ENCODE results near the gene C2CD4D.

Gene C2CD4D

DNA sequence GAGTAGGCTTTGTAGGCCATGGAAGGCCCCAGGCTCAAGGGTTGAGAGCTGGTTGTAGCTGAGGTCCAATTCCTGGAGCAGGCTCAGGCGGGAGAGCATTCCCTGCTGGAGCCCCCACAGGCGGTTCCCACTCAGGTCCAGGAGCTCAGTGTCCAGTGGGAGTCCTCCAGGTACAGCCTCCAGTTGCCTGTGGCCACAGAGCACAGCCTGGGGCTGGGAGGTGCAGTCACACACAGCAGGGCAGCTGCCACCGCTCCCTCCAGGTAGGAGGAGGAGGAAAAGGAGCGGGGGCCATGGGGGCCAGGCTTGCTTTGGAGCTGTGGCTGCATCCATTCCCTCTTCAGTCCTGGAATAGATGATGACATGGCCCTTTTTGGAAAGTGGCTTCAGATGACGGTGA is 37.2 kb downstream of the C2CD4D start:
- ChIA-PET CTCF (interaction anchor here (0.6 kb wide), 2 partner anchors 34 to 291 kb away, joined by 3 to 4 read pairs; partner anchors contain the start of gene CGN), POLR2A (no interaction called here)
- H3K9me3 ChIP-seq (ENCODE audit: control insufficient read depth, insufficient read depth, low read depth, low read length), result no peaks in the 10 kb centered on the region
- no peaks in the 10 kb centered on the region for H3K4me1 ChIP-seq (ENCODE audit: control insufficient read depth, insufficient read depth, low read length)
- H3K4me3 ChIP-seq (ENCODE audit: low read depth, low read length), result no peak overlapping the region
- no peak overlapping the region for H3K27ac ChIP-seq (ENCODE audit: extremely low read depth, low read depth, low read length)
- no peaks in the 10 kb centered on the region for H3K36me3 ChIP-seq (ENCODE audit: control insufficient read depth in 2 of 2, insufficient read depth in 1 of 2, low read length in 2 of 2)
- TF ChIP-seq ZNF843 (tag by site-specific recombination; IDR thresholded peaks at IDR 0.05) (no peak), ZNF664 (tag by site-specific recombination; IDR thresholded peaks at IDR 0.05) (no peak), ZNF561 (tag by site-specific recombination; IDR thresholded peaks at IDR 0.05; ENCODE audit: borderline replicate concordance) (no peak), ZNF837 (tag by site-specific recombination; IDR thresholded peaks at IDR 0.05) (no peak), ZNF311 (tag by site-specific recombination; IDR thresholded peaks at IDR 0.05; ENCODE audit: borderline replicate concordance) (no peak), ZNF175 (tag by site-specific recombination; IDR thresholded peaks at IDR 0.05) (no peak), ZNF548 (tag by site-specific recombination; IDR thresholded peaks at IDR 0.05) (no peak), ZSCAN23 (tag by site-specific recombination; IDR thresholded peaks at IDR 0.05) (no peak), MZF1 (tag by site-specific recombination; IDR thresholded peaks at IDR 0.05; ENCODE audit: borderline replicate concordance) (no peak), ZSCAN16 (tag by site-specific recombination; IDR thresholded peaks at IDR 0.05) (no peak)
- TF ChIP-seq, protein P1, sequence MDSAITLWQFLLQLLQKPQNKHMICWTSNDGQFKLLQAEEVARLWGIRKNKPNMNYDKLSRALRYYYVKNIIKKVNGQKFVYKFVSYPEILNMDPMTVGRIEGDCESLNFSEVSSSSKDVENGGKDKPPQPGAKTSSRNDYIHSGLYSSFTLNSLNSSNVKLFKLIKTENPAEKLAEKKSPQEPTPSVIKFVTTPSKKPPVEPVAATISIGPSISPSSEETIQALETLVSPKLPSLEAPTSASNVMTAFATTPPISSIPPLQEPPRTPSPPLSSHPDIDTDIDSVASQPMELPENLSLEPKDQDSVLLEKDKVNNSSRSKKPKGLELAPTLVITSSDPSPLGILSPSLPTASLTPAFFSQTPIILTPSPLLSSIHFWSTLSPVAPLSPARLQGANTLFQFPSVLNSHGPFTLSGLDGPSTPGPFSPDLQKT (IDR thresholded peaks at IDR 0.05; ENCODE audit: borderline replicate concordance, low read depth, low read length), result no peak
- TF ChIP-seq, protein P2, sequence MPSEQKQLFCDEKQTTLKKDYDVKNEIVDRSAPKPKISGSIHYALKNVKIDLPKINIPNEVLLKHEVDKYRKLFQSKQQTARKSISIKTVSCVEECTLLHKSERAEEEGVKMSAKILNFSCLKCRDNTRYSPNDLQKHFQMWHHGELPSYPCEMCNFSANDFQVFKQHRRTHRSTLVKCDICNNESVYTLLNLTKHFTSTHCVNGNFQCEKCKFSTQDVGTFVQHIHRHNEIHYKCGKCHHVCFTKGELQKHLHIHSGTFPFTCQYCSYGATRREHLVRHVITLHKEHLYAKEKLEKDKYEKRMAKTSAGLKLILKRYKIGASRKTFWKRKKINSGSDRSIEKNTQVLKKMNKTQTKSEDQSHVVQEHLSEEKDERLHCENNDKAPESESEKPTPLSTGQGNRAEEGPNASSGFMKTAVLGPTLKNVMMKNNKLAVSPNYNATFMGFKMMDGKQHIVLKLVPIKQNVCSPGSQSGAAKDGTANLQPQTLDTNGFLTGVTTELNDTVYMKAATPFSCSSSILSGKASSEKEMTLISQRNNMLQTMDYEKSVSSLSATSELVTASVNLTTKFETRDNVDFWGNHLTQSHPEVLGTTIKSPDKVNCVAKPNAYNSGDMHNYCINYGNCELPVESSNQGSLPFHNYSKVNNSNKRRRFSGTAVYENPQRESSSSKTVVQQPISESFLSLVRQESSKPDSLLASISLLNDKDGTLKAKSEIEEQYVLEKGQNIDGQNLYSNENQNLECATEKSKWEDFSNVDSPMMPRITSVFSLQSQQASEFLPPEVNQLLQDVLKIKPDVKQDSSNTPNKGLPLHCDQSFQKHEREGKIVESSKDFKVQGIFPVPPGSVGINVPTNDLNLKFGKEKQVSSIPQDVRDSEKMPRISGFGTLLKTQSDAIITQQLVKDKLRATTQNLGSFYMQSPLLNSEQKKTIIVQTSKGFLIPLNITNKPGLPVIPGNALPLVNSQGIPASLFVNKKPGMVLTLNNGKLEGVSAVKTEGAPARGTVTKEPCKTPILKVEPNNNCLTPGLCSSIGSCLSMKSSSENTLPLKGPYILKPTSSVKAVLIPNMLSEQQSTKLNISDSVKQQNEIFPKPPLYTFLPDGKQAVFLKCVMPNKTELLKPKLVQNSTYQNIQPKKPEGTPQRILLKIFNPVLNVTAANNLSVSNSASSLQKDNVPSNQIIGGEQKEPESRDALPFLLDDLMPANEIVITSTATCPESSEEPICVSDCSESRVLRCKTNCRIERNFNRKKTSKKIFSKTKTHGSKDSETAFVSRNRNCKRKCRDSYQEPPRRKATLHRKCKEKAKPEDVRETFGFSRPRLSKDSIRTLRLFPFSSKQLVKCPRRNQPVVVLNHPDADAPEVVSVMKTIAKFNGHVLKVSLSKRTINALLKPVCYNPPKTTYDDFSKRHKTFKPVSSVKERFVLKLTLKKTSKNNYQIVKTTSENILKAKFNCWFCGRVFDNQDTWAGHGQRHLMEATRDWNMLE (tag by site-specific recombination; conservative IDR thresholded peaks at IDR 0.05; ENCODE audit: low read depth), result no peak

GRCh38 chr1:151801846-151802245 is 37.8 kb downstream of the C2CD4D start:
- H3K27ac ChIP-seq (ENCODE audit: extremely low read depth, low read depth, low read length), result no peak overlapping the region
- H3K4me3 ChIP-seq (ENCODE audit: low read depth, low read length), result no peak overlapping the region
- H3K4me1 ChIP-seq (ENCODE audit: control insufficient read depth, insufficient read depth, low read length), result no peaks in the 10 kb centered on the region
- H3K9me3 ChIP-seq (ENCODE audit: control insufficient read depth, insufficient read depth, low read depth, low read length), result no peaks in the 10 kb centered on the region
- POLR2A ChIA-PET, result no interaction called here
- TF ChIP-seq ZNF18 (tag by site-specific recombination; IDR thresholded peaks at IDR 0.05) (no peak), ZNF266 (tag by site-specific recombination; IDR thresholded peaks at IDR 0.05; ENCODE audit: low read depth) (no peak), ZNF701 (tag by site-specific recombination; IDR thresholded peaks at IDR 0.05) (no peak), ZNF350 (tag by site-specific recombination; IDR thresholded peaks at IDR 0.05) (no peak), ZNF571 (tag by site-specific recombination; IDR thresholded peaks at IDR 0.05) (no peak), ZEB2 (tag by site-specific recombination; IDR thresholded peaks at IDR 0.05) (no peak), HIC1 (tag by site-specific recombination; IDR thresholded peaks at IDR 0.05) (no peak)
- TF ChIP-seq, protein P3, sequence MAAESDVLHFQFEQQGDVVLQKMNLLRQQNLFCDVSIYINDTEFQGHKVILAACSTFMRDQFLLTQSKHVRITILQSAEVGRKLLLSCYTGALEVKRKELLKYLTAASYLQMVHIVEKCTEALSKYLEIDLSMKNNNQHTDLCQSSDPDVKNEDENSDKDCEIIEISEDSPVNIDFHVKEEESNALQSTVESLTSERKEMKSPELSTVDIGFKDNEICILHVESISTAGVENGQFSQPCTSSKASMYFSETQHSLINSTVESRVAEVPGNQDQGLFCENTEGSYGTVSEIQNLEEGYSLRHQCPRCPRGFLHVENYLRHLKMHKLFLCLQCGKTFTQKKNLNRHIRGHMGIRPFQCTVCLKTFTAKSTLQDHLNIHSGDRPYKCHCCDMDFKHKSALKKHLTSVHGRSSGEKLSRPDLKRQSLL (tag by site-specific recombination; IDR thresholded peaks at IDR 0.05), result no peak
- CTCF ChIA-PET, result interaction anchor here (0.6 to 0.9 kb wide), 2 partner anchors 12 to 34 kb away, joined by 3 read pairs; no protein-coding TSS in a partner anchor
- H3K36me3 ChIP-seq (ENCODE audit: control insufficient read depth in 2 of 2, insufficient read depth in 1 of 2, low read length in 2 of 2), result no peaks in the 10 kb centered on the region

All from HEK293 (cell line).